Activated CD4-positive, alpha-beta memory T cell treated with anti-CD3 and anti-CD28 coated beads for 36 hours (primary cell): ENCODE results near the gene SLAMF7. TPM values are rescaled to one million over a fixed set of nuclear protein-coding genes. Genes with fewer than 3 reads are reported as not detected.

Experiments used
- CTCF ChIA-PET: fragments of 350-600 bp; sonication (Branson Sonifier 250); formaldehyde crosslinking; loops from one replicate; lab custom pipeline; 2021; ENCODE audit warnings: antibody characterized with exemption, inconsistent platforms; lab: Charles Lee
- POLR2A ChIA-PET: fragments of 350-600 bp; sonication (Branson Sonifier 250); formaldehyde crosslinking; loops from one replicate; lab custom pipeline; 2021; ENCODE audit warnings: antibody characterized with exemption; lab: Charles Lee
- DNase-seq: peaks from one replicate; pipeline ENCODE4 v3.0.0-alpha.2; 2020
- H3K27ac Mint-ChIP-seq: one replicate; pipeline ENCODE4 v1.8.0; 2021; ENCODE audit warnings: mixed read lengths
- H3K27me3 Mint-ChIP-seq: one replicate; pipeline ENCODE4 v1.8.0; 2021; ENCODE audit warnings: mixed read lengths
- H3K36me3 Mint-ChIP-seq: one replicate; pipeline ENCODE4 v1.8.0; 2021; ENCODE audit warnings: mixed read lengths
- H3K4me1 Mint-ChIP-seq: one replicate; pipeline ENCODE4 v1.8.0; 2021; ENCODE audit warnings: low read depth, mixed read lengths
- H3K4me3 Mint-ChIP-seq: one replicate; pipeline ENCODE4 v1.8.0; 2021; ENCODE audit warnings: mild to moderate bottlenecking, mixed read lengths
- H3K9me3 Mint-ChIP-seq: one replicate; pipeline ENCODE4 v1.8.0; 2021; ENCODE audit warnings: mixed read lengths
- intact Hi-C: fragments of 100-400 bp; cut with micrococcal nuclease; formaldehyde crosslinking; loops from one replicate; pipeline ENCODE4 v1.15.1; 2023
- total RNA-seq, 2 experiments: library from RNA; stranded (reverse); gene quantifications; one replicate each; pipeline ENCODE4 v1.2.3, GENCODE V29; 2021

The SLAMF7 gene
- total RNA-seq, 2 experiments from 2014 or later, result 11.4 to 15.9 TPM

GRCh38 chr1:160756849-160757201 is 17.8 kb downstream of the SLAMF7 start:
- POLR2A ChIA-PET, result interaction anchor here (1.4 kb wide), 1 partner anchor 11 kb away, joined by 3 read pairs; no protein-coding TSS in a partner anchor

DNA sequence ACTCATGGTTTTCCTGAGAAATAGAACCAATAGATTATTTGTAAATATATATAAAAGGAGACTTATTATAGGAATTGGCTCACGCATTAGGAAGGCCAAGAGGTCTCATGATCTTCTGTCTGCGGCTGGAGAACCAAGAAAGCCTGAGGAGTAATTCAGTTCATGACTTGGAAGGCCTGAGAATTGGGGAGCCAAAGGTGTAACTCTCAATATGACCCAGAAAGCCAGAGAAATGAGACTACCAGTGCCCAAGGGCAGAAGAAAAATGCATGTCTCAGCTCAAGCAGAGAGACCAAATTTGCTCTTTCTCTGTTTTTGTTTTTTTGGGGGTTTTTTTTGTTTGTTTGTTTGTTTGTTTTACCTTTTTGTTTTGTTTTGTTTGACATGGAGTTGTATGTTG is 19.5 kb downstream of the SLAMF7 start:
- Mint-ChIP-seq H3K36me3 (peaks cover 2% of the 10 kb centered on the region), H3K4me3 (no peak overlapping the region), H3K27me3 (no peaks in the 10 kb centered on the region), H3K4me1 (peaks cover 16% of the 10 kb centered on the region), H3K9me3 (peaks cover 2% of the 10 kb centered on the region), H3K27ac (no peak overlapping the region)
- intact Hi-C loops, result no loop called here
- ChIA-PET POLR2A (no interaction called here), CTCF (interaction anchor here (1.2 kb wide), 1 partner anchor 9 kb away, joined by 3 read pairs; no protein-coding TSS in a partner anchor)
- DNase-seq, result no peak

More at GRCh38 chr1:160756849-160757201, 17.8 kb downstream of the SLAMF7 start:
- H3K4me1 Mint-ChIP-seq, result peaks cover 27% of the 10 kb centered on the region
- intact Hi-C loops, result no loop called here
- H3K27ac Mint-ChIP-seq, result no peak overlapping the region
- no peaks in the 10 kb centered on the region for H3K27me3 Mint-ChIP-seq
- CTCF ChIA-PET, result interaction anchor here (0.8 to 2.9 kb wide), 2 partner anchors 11 to 195 kb away, joined by 5 to 15 read pairs; no protein-coding TSS in a partner anchor
- peaks cover 2% of the 10 kb centered on the region for H3K9me3 Mint-ChIP-seq
- DNase-seq, result no peak
- peaks cover 2% of the 10 kb centered on the region for H3K36me3 Mint-ChIP-seq
- H3K4me3 Mint-ChIP-seq, result no peak overlapping the region

DNA sequence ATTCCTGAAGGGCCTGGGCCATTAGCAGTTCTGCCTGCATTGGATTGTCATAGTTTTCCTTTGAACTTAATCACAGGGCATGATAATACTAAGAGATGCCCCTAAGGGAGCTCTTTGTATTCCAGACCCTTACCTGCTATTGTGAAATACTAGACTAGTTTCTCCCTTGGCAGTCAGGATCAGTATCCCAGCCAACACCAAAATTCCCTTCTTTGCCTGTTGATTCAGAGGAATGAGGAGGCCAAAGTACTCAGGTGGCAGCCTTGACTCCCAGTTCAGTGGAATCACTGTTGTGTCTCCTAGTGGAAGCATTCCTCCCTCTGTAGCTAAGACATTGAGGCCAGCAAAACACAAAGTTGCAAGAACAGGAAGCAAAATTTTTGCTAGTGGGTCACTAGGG is 20.7 kb downstream of the SLAMF7 start:
- Mint-ChIP-seq H3K9me3 (peaks cover 2% of the 10 kb centered on the region), H3K27ac (no peak overlapping the region), H3K27me3 (no peaks in the 10 kb centered on the region), H3K4me1 (peaks cover 16% of the 10 kb centered on the region), H3K36me3 (no peaks in the 10 kb centered on the region), H3K4me3 (no peak overlapping the region)
- CTCF ChIA-PET, result no interaction called here
- intact Hi-C loops, result no loop called here
- no peak for DNase-seq
- POLR2A ChIA-PET, result no interaction called here

- POLR2A ChIA-PET, result no interaction called here
- Mint-ChIP-seq H3K36me3 (no peaks in the 10 kb centered on the region), H3K27me3 (no peaks in the 10 kb centered on the region), H3K9me3 (peaks cover 2% of the 10 kb centered on the region), H3K4me1 (peaks cover 10% of the 10 kb centered on the region), H3K4me3 (no peak overlapping the region), H3K27ac (no peak overlapping the region)
- CTCF ChIA-PET, result interaction anchor here (1.5 kb wide), 1 partner anchor 16 kb away, joined by 5 read pairs; no protein-coding TSS in a partner anchor
- intact Hi-C loops, result no loop called here
- no peak for DNase-seq
These were observed 22.0 kb downstream of the SLAMF7 start for GRCh38 chr1:160761046-160761445.

DNA sequence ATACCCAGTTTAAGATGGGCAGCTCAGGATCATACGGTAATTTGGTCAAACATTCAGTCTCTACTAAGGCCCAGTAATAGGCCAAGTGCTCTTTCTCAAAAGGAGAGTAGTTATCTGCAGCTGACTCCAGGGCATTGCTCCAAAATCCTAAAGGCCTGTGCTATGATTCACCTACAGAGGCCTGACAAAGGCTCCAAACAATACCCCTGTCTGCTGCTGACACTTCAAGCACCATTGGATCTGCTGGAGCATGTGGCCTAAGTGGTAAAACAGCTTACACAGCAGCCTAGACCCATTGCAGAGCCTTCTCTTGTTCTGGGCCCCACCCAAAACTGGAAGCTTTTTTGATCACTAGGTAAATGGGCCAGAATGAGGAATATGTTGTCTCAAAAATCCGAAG is 22.8 kb downstream of the SLAMF7 start:
- CTCF ChIA-PET, result interaction anchor here (0.8 to 1.7 kb wide), 4 partner anchors 17 to 192 kb away, joined by 3 to 5 read pairs (median 4); no protein-coding TSS in a partner anchor
- POLR2A ChIA-PET, result no interaction called here

DNA sequence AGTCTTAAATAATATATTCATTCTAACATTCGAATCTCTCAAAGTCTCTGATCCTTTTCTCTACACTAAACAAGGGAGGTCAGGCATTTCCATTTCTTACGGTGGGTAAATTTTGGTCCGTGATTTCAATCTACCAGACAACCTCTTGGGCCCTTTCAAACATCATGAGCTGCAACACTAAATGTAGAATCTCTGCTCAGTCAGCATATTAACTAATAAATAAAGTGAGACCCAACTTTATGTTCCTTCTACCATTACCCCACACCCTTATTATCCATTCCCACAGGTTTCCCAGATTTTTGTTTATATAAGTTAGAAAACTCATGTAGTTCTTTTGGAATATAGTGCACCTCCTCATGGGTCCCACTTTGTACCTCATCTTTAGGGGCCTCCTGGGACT is 24.9 kb downstream of the SLAMF7 start:
- ChIA-PET CTCF (interaction anchor here (0.8 to 7.5 kb wide), 5 partner anchors 12 to 188 kb away, joined by 3 to 85 read pairs (median 5); no protein-coding TSS in a partner anchor), POLR2A (no interaction called here)
- no peaks in the 10 kb centered on the region for H3K9me3 Mint-ChIP-seq
- H3K4me1 Mint-ChIP-seq, result peaks cover 19% of the 10 kb centered on the region
- no peaks in the 10 kb centered on the region for H3K36me3 Mint-ChIP-seq
- no peak overlapping the region for H3K4me3 Mint-ChIP-seq
- DNase-seq, result no peak
- no peak overlapping the region for H3K27ac Mint-ChIP-seq
- no peaks in the 10 kb centered on the region for H3K27me3 Mint-ChIP-seq
- intact Hi-C loops, result no loop called here

More for the DNA sequence above, 22.8 kb downstream of the SLAMF7 start:
- Mint-ChIP-seq H3K27me3 (no peaks in the 10 kb centered on the region), H3K27ac (no peak overlapping the region), H3K36me3 (no peaks in the 10 kb centered on the region), H3K4me1 (peaks cover 7% of the 10 kb centered on the region), H3K9me3 (no peaks in the 10 kb centered on the region), H3K4me3 (no peak overlapping the region)
- intact Hi-C loops, result no loop called here
- DNase-seq, result no peak

DNA sequence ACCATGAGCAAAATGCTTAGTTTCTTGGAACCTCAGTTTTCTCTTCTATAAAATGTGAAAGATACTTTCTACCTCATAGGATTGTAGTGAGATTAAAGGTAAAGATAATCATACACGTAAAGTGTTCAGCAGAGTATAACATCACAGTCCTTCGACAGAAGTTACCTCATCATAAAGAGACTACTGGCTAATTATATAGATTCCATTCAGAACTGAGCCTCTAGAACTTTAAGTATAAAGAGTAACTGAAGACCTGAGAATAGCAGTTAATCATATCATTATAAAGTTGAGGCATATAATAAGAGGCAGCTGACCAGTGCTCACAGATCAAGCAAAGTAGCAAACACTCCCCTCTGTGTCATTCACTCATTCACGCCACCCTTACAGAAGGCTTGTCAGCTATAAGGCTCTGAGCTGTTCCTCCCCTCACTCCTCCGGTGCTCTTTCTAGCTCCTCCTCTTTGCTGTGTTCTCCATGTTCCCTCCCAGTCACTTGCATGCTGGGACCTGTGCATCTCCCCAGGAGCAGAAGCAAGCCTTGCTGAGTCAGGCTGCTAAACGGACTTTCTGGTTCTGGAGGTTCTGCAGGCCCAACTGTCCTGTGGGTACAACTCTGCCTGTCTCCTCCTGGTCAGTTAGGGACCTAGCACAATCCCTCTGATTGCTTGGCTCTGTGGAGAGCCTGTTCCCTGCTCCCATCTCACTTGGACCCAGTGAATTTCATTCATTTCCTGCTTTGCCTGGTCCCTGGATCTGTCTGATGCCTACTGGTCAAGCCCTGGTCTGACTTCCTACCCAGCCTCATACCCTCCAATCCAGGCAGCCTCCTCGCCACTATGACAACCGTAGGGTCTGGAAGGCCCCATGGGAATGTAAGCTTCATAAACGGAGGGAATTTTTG is 28.6 kb downstream of the SLAMF7 start:
- H3K36me3 Mint-ChIP-seq, result no peaks in the 10 kb centered on the region
- H3K4me1 Mint-ChIP-seq, result peaks cover 24% of the 10 kb centered on the region
- POLR2A ChIA-PET, result interaction anchor here (0.6 to 2.4 kb wide), 14 partner anchors 11 to 121 kb away, joined by 3 to 13 read pairs (median 4); partner anchors contain the start of genes LY9 and SLAMF1
- no peaks in the 10 kb centered on the region for H3K9me3 Mint-ChIP-seq
- CTCF ChIA-PET, result interaction anchor here (1.0 to 7.5 kb wide), 36 partner anchors 9 to 329 kb away, joined by 3 to 205 read pairs (median 8); partner anchors contain the start of genes CD244, CD48, ITLN2 and LY9
- peak; percentile 65 for DNase-seq
- peak overlapping the region; percentile 96 for H3K27ac Mint-ChIP-seq
- intact Hi-C loops, result loop anchor here (1.0 to 2.0 kb wide), 6 partner anchors 19 to 141 kb away; partner anchors contain the start of gene LY9
- H3K27me3 Mint-ChIP-seq, result no peaks in the 10 kb centered on the region
- H3K4me3 Mint-ChIP-seq, result peak overlapping the region; percentile 78

- H3K27me3 Mint-ChIP-seq, result no peaks in the 10 kb centered on the region
- peak; percentile 93 for DNase-seq
- CTCF ChIA-PET, result interaction anchor here (0.8 to 7.5 kb wide), 37 partner anchors 10 to 329 kb away, joined by 3 to 205 read pairs (median 8); partner anchors contain the start of genes CD244, CD48, ITLN2 and LY9
- intact Hi-C loops, result loop anchor here (1.0 to 2.0 kb wide), 2 partner anchors 29 to 41 kb away; partner anchors contain the start of gene LY9
- no peaks in the 10 kb centered on the region for H3K9me3 Mint-ChIP-seq
- H3K4me3 Mint-ChIP-seq, result peak overlapping the region; percentile 78
- H3K36me3 Mint-ChIP-seq, result no peaks in the 10 kb centered on the region
- POLR2A ChIA-PET, result interaction anchor here (0.6 to 2.4 kb wide), 12 partner anchors 12 to 121 kb away, joined by 3 to 13 read pairs (median 4); partner anchors contain the start of genes LY9 and SLAMF1
- H3K4me1 Mint-ChIP-seq, result peaks cover 28% of the 10 kb centered on the region
- H3K27ac Mint-ChIP-seq, result peak overlapping the region; percentile 96
These were observed 29.2 kb downstream of the SLAMF7 start for GRCh38 chr1:160768295-160768657.

- CTCF ChIA-PET, result interaction anchor here (0.8 to 10.4 kb wide), 10 partner anchors 10 to 180 kb away, joined by 3 to 154 read pairs (median 4); partner anchors contain the start of genes ITLN2 and LY9
- H3K27ac Mint-ChIP-seq, result no peak overlapping the region
- POLR2A ChIA-PET, result no interaction called here
- H3K36me3 Mint-ChIP-seq, result no peaks in the 10 kb centered on the region
- no peak overlapping the region for H3K4me3 Mint-ChIP-seq
- peaks cover 34% of the 10 kb centered on the region for H3K4me1 Mint-ChIP-seq
- no peaks in the 10 kb centered on the region for H3K9me3 Mint-ChIP-seq
- intact Hi-C loops, result no loop called here
- H3K27me3 Mint-ChIP-seq, result no peaks in the 10 kb centered on the region
- no peak for DNase-seq
These were observed 33.3 kb downstream of the SLAMF7 start for GRCh38 chr1:160772331-160772730.

- H3K27ac Mint-ChIP-seq, result no peak overlapping the region
- CTCF ChIA-PET, result interaction anchor here (0.9 to 10.4 kb wide), 9 partner anchors 9 to 180 kb away, joined by 3 to 154 read pairs (median 4); partner anchors contain the start of genes ITLN2 and LY9
These were observed 34.0 kb downstream of the SLAMF7 start for GRCh38 chr1:160773093-160773492.

GRCh38 chr1:160774886-160775719 is 36.1 kb downstream of the SLAMF7 start:
- H3K27ac Mint-ChIP-seq, result no peak overlapping the region
- DNase-seq, result no peak
- H3K4me3 Mint-ChIP-seq, result no peak overlapping the region
- H3K36me3 Mint-ChIP-seq, result no peaks in the 10 kb centered on the region
- CTCF ChIA-PET, result interaction anchor here (1.0 to 10.4 kb wide), 13 partner anchors 10 to 398 kb away, joined by 3 to 154 read pairs (median 30); partner anchors contain the start of genes ITLN2 and LY9
- H3K27me3 Mint-ChIP-seq, result no peaks in the 10 kb centered on the region
- POLR2A ChIA-PET, result interaction anchor here (1.4 kb wide), 1 partner anchor 21 kb away, joined by 4 read pairs; the partner anchor contains the start of gene LY9
- peaks cover 29% of the 10 kb centered on the region for H3K4me1 Mint-ChIP-seq
- intact Hi-C loops, result loop anchor here (5.0 kb wide), 2 partner anchors 37 to 102 kb away; no protein-coding TSS in a partner anchor
- H3K9me3 Mint-ChIP-seq, result no peaks in the 10 kb centered on the region

More at GRCh38 chr1:160773093-160773492, 34.0 kb downstream of the SLAMF7 start:
- intact Hi-C loops, result no loop called here
- POLR2A ChIA-PET, result no interaction called here
- Mint-ChIP-seq H3K36me3 (no peaks in the 10 kb centered on the region), H3K4me1 (peaks cover 31% of the 10 kb centered on the region), H3K9me3 (no peaks in the 10 kb centered on the region), H3K27me3 (no peaks in the 10 kb centered on the region), H3K4me3 (no peak overlapping the region)
- DNase-seq, result no peak
